T-cell (primary cell): ENCODE results near the gene CDKN2D. TPM values are rescaled to one million over a fixed set of nuclear protein-coding genes. Genes with fewer than 3 reads are reported as not detected.
"Not testable (repeated sequence)": the region's sequence is repeated elsewhere in the genome, so short reads cannot be mapped to it uniquely, and the experiment has no call there.

Experiments
- ATAC-seq, 4 experiments: fragments of 200-7000 bp in 3 of 4; fragments of 150-1000 bp in 1 of 4; cut with Tn5 transposase; replicated peaks in 1 of 4; 1 replicate in 3 of 4; 2 replicates in 1 of 4; pipeline ENCODE4 v1.10.0; 2021; ENCODE audit warnings: moderate library complexity in 3 of 4, mild to moderate bottlenecking in 2 of 4, moderate number of reproducible peaks in 1 of 4
- CTCF ChIA-PET, 2 donors: fragments of 300-600 bp; sonication (Branson Sonifier 250); formaldehyde crosslinking; loops; one replicate each; lab custom pipeline; 2022; ENCODE audit warnings: antibody characterized with exemption in 2 of 2; lab: Charles Lee
- POLR2A ChIA-PET, 2 donors: fragments of 300-600 bp; sonication (Branson Sonifier 250); formaldehyde crosslinking; loops; one replicate each; lab custom pipeline; 2022; ENCODE audit warnings: antibody characterized with exemption in 2 of 2; lab: Charles Lee
- DNase-seq, 35 experiments: peaks; one replicate each; pipeline versions ENCODE4 v3.0.0 to v3.0.0-alpha.2; 2013 to 2023
- H3K27ac ChIP-seq: one replicate; pipeline ENCODE4 v1.5.1; 2013; ENCODE audit warnings: low read length
- H3K27me3 ChIP-seq, 2 experiments: replicated peaks in 1 of 2; 1 replicate in 1 of 2; 2 replicates in 1 of 2; pipeline versions ENCODE4 v1.6.1 to v1.7.0; 2013; ENCODE audit warnings: low read length in 1 of 2, mixed read lengths in 1 of 2; ENCODE audit not compliant: control insufficient read depth in 2 of 2, insufficient read depth in 2 of 2; ENCODE audit errors: extremely low read depth in 1 of 2
- H3K36me3 ChIP-seq, 2 donors: 1 replicate in 1 of 2; 2 replicates in 1 of 2; pipeline versions ENCODE4 v1.6.1 to v1.7.0; 2013; ENCODE audit warnings: low read length in 1 of 2; ENCODE audit not compliant: control insufficient read depth in 2 of 2, insufficient read depth in 1 of 2; ENCODE audit errors: extremely low read depth in 1 of 2
- H3K4me1 ChIP-seq, 2 experiments: 1 replicate in 1 of 2; 2 replicates in 1 of 2; pipeline versions ENCODE4 v1.6.1 to v1.7.0; 2013; ENCODE audit warnings: low read length in 2 of 2, mixed read lengths in 1 of 2; ENCODE audit not compliant: insufficient read depth in 2 of 2, control insufficient read depth in 1 of 2; ENCODE audit errors: extremely low read depth in 1 of 2
- H3K4me3 ChIP-seq, 2 donors: 1 replicate in 1 of 2; 2 replicates in 1 of 2; pipeline versions ENCODE4 v1.5.1 to v1.7.0; 2013; ENCODE audit warnings: mild to moderate bottlenecking in 2 of 2, low read length in 1 of 2, moderate library complexity in 1 of 2; ENCODE audit not compliant: control insufficient read depth in 1 of 2; ENCODE audit errors: extremely low read depth in 1 of 2
- H3K9me3 ChIP-seq: 2 replicates; pipeline ENCODE4 v1.7.0; 2013
- H3K27ac Mint-ChIP-seq, 2 donors: one replicate each; pipeline ENCODE4 v1.8.0; 2020 to 2021; ENCODE audit warnings: mild to moderate bottlenecking in 2 of 2, mixed read lengths in 2 of 2
- H3K27me3 Mint-ChIP-seq, 2 donors: one replicate each; pipeline ENCODE4 v1.8.0; 2021 to 2022; ENCODE audit warnings: mixed read lengths in 2 of 2
- H3K36me3 Mint-ChIP-seq: one replicate; pipeline ENCODE4 v1.8.0; 2021; ENCODE audit warnings: mixed read lengths
- H3K4me1 Mint-ChIP-seq, 3 donors: one replicate each; pipeline ENCODE4 v1.8.0; 2020 to 2022; ENCODE audit warnings: mixed read lengths in 3 of 3, mild to moderate bottlenecking in 1 of 3
- H3K4me3 Mint-ChIP-seq, 3 donors: one replicate each; pipeline ENCODE4 v1.8.0; 2020 to 2022; ENCODE audit warnings: mild to moderate bottlenecking in 3 of 3, mixed read lengths in 3 of 3, moderate library complexity in 3 of 3
- H3K9me3 Mint-ChIP-seq, 3 donors: one replicate each; pipeline ENCODE4 v1.8.0; 2020 to 2022; ENCODE audit warnings: mixed read lengths in 3 of 3
- WGBS: methylation state at CpG from one replicate; pipeline ENCODE4 v1.1.5; 2013; ENCODE audit warnings: missing lambda C conversion rate; ENCODE audit not compliant: insufficient coverage; 5-methylcytosine and 5-hydroxymethylcytosine counted together
- total RNA-seq, 35 experiments: library from RNA in 6 of 35; stranded (reverse) in 6 of 35; fragments of 120-200 nt in 1 of 35; gene quantifications; one replicate each; pipeline versions ENCODE4 v1.2.1 to v1.2.4 and lab custom pipeline; 2013 to 2026

Gene CDKN2D
- total RNA-seq, 5 donors from 2014 or later (not counting 1 experiment from before 2014, with no cell fraction given) = 24.0 to 51.5 (median 32.5) TPM

DNA sequence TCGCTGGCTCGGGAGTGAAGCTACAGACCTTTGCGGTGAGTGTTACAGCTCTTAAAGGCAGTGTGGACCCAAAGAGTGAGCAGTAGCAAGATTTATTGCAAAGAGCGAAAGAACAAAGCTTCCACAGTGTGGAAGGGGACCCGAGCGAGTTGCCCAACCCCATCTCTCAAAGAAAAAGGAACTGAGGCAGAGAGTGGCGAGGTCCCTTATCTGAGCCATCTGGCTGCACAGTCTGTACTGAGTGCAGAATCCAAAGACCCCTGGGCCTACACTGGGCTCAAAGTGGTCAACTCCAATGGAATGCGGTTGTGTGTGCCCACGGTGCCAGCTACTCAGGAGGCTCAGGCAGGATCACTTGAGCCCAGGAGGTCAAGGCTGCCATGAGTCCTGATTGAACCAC is 29.8 kb downstream of the CDKN2D start:
- H3K4me3 ChIP-seq, H3K9me3 Mint-ChIP-seq, H3K4me3 Mint-ChIP-seq, ATAC-seq, H3K27ac Mint-ChIP-seq, H3K4me1 ChIP-seq, H3K27ac ChIP-seq, H3K4me1 Mint-ChIP-seq, H3K36me3 ChIP-seq, H3K36me3 Mint-ChIP-seq, POLR2A ChIA-PET, H3K9me3 ChIP-seq, DNase-seq: not testable (repeated sequence)
- peaks cover 0 to 39% of the 10 kb centered on the region in 2 experiments for H3K27me3 ChIP-seq
- CTCF ChIA-PET = interaction anchor here in 1 of 2 donors (0.6 kb wide), 1 partner anchor 30 kb away, joined by 4 read pairs; no protein-coding TSS in a partner anchor
- 28% methylated on average over 5 of the region's 9 CpGs for WGBS
- H3K27me3 Mint-ChIP-seq = peaks cover 15 to 31% of the 10 kb centered on the region in 2 donors

DNA sequence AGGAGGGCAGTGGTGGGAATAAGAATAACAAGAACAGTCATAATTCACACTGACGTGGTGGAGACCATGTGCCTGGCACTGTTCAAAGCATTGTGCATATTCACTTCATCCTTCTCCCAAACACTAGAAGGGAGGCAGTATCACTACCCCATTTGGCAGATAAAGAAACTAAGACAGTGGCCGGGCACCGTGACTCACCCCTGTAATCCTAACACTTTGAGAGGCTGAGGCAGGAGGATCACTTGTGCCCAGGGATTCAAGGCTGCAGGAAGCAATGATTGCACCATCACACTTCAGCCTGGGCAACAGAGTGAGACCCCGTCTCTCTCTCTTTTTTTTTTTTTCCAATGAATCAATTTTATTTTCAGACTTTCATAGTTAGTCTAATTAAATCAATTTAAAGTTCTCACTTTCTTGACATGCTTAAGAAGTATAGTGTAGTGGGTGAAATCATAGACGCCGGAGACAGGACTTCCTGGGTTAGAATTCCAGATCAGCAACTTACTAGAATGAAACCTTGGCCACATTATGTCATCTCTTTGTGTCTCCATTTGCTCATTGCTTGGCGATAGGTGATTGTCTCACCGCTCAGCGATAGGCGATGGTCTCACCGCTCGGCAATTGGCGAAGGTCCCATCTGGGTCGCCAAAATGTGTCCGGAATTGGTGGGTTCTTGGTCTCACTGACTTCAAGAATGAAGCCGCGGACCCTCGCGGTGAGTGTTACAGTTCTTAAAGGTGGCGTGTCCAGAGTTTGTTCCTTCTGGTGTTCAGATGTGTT is 30.4 kb downstream of the CDKN2D start:
- Histone ChIP-seq H3K9me3 (no peaks in the 10 kb centered on the region), H3K4me3 (no peak overlapping the region), H3K36me3 (no peaks in the 10 kb centered on the region), H3K27me3 (peaks cover 0 to 39% of the 10 kb centered on the region in 2 experiments), H3K4me1 (peaks cover 0 to 6% of the 10 kb centered on the region in 2 experiments), H3K27ac (no peak overlapping the region)
- WGBS = 62% methylated on average over 11 of the region's 20 CpGs
- Mint-ChIP-seq H3K4me3 (no peak overlapping the region), H3K9me3 (no peaks in the 10 kb centered on the region), H3K4me1 (peaks cover 0 to 3% (median 3%) of the 10 kb centered on the region in 3 donors), H3K36me3 (no peaks in the 10 kb centered on the region), H3K27ac (no peak overlapping the region), H3K27me3 (peaks cover 15 to 32% of the 10 kb centered on the region in 2 donors)
- ATAC-seq = no peak
- ChIA-PET CTCF (interaction anchor here in 1 of 2 donors (0.6 to 0.7 kb wide), 2 partner anchors 15 to 41 kb away, joined by 3 to 4 read pairs; no protein-coding TSS in a partner anchor), POLR2A (interaction anchor here (0.6 kb wide), 2 partner anchors 22 to 27 kb away, joined by 4 to 5 read pairs; partner anchors contain the start of gene KRI1 (in 1 of the 2))
- no peak for DNase-seq

DNA sequence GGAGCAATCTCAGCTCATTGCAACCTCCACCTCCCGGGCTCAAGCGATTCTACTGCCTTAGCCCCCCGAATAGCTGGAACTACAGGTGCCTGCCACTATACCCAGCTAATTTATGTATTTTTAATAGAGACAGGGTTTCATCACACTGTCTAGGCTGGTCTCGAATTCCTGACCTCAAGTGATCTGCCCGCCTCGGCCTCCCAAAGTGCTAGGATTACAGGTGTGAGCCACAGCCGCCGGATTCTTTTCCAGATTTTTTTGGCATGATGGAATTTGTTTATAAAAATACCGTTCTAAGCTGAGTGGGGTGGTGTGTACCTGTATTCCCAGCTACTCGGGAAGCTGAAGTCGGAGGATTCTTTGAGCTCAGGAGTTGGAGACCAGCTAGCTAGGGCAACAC is 31.1 kb downstream of the CDKN2D start:
- H3K4me3 Mint-ChIP-seq = no peak overlapping the region
- H3K9me3 Mint-ChIP-seq = no peaks in the 10 kb centered on the region
- Histone ChIP-seq H3K36me3 (no peaks in the 10 kb centered on the region), H3K4me1 (no peaks in the 10 kb centered on the region), H3K4me3 (no peak overlapping the region), H3K27me3 (peaks cover 0 to 39% of the 10 kb centered on the region in 2 experiments), H3K27ac (no peak overlapping the region), H3K9me3 (no peaks in the 10 kb centered on the region)
- no peaks in the 10 kb centered on the region for H3K36me3 Mint-ChIP-seq
- ChIA-PET POLR2A (interaction anchor here (0.6 kb wide), 2 partner anchors 21 to 28 kb away, joined by 4 to 5 read pairs; partner anchors contain the start of gene KRI1 (in 1 of the 2)), CTCF (interaction anchor here (0.6 to 0.7 kb wide), 4 partner anchors 10 to 1131 kb away, joined by 3 to 4 read pairs (median 3); no protein-coding TSS in a partner anchor)
- no peak overlapping the region for H3K27ac Mint-ChIP-seq
- no peak for ATAC-seq
- H3K4me1 Mint-ChIP-seq = no peaks in the 10 kb centered on the region
- peaks cover 15 to 32% of the 10 kb centered on the region in 2 donors for H3K27me3 Mint-ChIP-seq
- DNase-seq = no peak
- WGBS = 86% methylated on average over 5 of the region's 11 CpGs

DNA sequence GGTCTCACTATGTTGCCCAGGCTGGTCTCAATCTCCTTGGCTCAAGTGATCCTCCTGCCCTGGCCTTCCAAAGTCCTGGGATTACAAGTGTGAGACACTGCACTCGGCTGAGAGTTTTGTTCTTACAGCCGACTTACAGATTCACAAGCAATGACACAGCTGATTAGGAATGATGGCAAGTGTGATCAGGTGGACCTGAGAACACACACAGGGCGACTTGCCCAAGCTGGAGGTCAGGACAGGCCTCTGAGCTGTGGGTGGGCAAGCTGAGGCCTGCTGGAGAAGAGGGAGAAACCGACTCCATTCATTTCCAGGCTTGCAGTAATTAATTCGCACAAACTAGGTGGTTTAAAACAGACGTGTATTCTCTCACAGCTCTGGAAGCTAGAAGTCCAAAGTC is 33.2 kb downstream of the CDKN2D start:
- POLR2A ChIA-PET = interaction anchor here in 1 of 2 donors (0.6 kb wide), 1 partner anchor 25 kb away, joined by 3 read pairs; no protein-coding TSS in a partner anchor

DNA sequence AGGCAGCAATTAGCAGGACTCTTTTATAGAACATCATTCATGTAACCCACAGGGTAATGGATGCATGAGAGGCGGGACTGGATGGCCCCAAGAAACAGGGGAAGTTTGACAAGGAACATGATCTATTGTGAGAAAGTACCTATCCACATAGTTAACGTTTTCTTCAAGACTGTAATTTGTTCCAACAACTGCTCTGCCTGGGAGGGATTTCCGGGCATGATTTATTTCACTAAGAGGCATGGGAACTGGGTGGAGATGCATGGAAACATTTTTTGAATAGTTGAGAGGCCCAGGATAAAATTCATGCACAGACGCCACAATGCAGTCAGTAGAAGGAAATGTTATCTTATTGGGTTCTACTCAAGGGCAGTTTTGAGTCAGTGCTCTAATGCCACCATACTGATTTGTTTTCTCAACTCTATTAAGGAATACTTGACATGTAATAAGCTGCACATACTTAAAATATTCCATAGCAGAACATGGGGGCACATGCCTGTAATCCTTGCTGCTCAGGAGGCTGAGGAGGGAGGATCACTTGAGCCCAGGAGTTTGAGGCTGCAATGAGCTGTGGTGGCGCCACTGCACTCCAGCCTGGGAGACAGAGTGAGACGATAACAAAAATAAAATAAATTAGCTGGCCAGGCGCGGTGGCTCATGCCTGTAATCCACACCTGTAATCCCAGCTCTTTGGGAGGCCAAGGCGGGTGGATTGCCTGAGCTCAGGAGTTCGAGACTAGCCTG is 35.0 kb downstream of the CDKN2D start:
- no peak overlapping the region for H3K27ac ChIP-seq
- ChIA-PET CTCF (interaction anchor here (0.6 kb wide), 3 partner anchors 41 to 752 kb away, joined by 3 to 7 read pairs (median 3); no protein-coding TSS in a partner anchor), POLR2A (no interaction called here)
- no peak overlapping the region for H3K4me3 ChIP-seq
- Mint-ChIP-seq H3K27ac (no peak overlapping the region), H3K36me3 (no peaks in the 10 kb centered on the region), H3K9me3 (no peaks in the 10 kb centered on the region), H3K4me1 (no peaks in the 10 kb centered on the region), H3K4me3 (no peak overlapping the region), H3K27me3 (peaks cover 7 to 21% of the 10 kb centered on the region in 2 donors)
- no peak for DNase-seq
- no peaks in the 10 kb centered on the region for H3K4me1 ChIP-seq
- peaks cover 0 to 24% of the 10 kb centered on the region in 2 experiments for H3K27me3 ChIP-seq
- ATAC-seq = no peak
- WGBS = 100% methylated on average over 5 of the region's 10 CpGs
- H3K9me3 ChIP-seq = no peaks in the 10 kb centered on the region
- no peaks in the 10 kb centered on the region for H3K36me3 ChIP-seq

More for the DNA sequence above, 33.2 kb downstream of the CDKN2D start:
- no peak overlapping the region for H3K4me3 ChIP-seq
- peaks cover 0 to 34% of the 10 kb centered on the region in 2 experiments for H3K27me3 ChIP-seq
- no peak overlapping the region for H3K27ac ChIP-seq
- no peaks in the 10 kb centered on the region for H3K36me3 ChIP-seq
- ATAC-seq = no peak
- H3K36me3 Mint-ChIP-seq = no peaks in the 10 kb centered on the region
- no peaks in the 10 kb centered on the region for H3K9me3 Mint-ChIP-seq
- H3K4me1 Mint-ChIP-seq = no peaks in the 10 kb centered on the region
- WGBS = 80% methylated on average over 4 of the region's 6 CpGs
- DNase-seq = no peak
- H3K9me3 ChIP-seq = no peaks in the 10 kb centered on the region
- no peaks in the 10 kb centered on the region for H3K4me1 ChIP-seq
- H3K27me3 Mint-ChIP-seq = peaks cover 15 to 32% of the 10 kb centered on the region in 2 donors
- CTCF ChIA-PET = no interaction called here
- H3K27ac Mint-ChIP-seq = no peak overlapping the region
- no peak overlapping the region for H3K4me3 Mint-ChIP-seq

DNA sequence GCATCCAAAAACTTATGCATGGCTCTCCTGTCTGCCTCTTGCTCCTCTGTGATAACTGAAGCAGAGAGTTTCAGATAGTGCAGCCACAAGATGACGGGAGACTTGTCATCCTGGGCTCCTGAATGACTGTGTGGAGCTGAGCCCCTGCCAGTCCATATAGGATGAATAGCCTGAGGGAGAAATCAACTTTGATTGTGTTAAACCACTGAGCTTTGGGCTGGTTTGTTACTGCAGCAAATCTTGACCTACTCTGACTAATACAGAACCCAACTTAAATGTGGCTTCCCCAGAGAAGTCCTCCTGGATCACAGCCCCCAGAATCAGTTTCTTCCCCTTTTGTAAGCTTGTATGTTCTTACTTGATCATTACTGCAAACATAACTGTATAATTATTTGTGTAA is 36.3 kb downstream of the CDKN2D start:
- H3K27ac Mint-ChIP-seq = no peak overlapping the region
- Histone ChIP-seq H3K4me3 (no peak overlapping the region), H3K27me3 (peaks cover 0 to 13% of the 10 kb centered on the region in 2 experiments), H3K36me3 (no peaks in the 10 kb centered on the region), H3K27ac (no peak overlapping the region), H3K9me3 (no peaks in the 10 kb centered on the region), H3K4me1 (no peaks in the 10 kb centered on the region)
- peaks cover 4 to 12% of the 10 kb centered on the region in 2 donors for H3K27me3 Mint-ChIP-seq
- H3K4me1 Mint-ChIP-seq = no peaks in the 10 kb centered on the region
- WGBS = no CpG with 5 or more reads among the region's 1 CpG
- no peaks in the 10 kb centered on the region for H3K9me3 Mint-ChIP-seq
- DNase-seq (no peak), ATAC-seq (no peak)
- POLR2A ChIA-PET = no interaction called here
- H3K4me3 Mint-ChIP-seq = no peak overlapping the region
- CTCF ChIA-PET = interaction anchor here (0.6 to 0.9 kb wide), 4 partner anchors 17 to 156 kb away, joined by 3 to 11 read pairs (median 6); no protein-coding TSS in a partner anchor
- no peaks in the 10 kb centered on the region for H3K36me3 Mint-ChIP-seq
